GM19395 (cell line): ENCODE results near the gene ENOX2.
"Not testable (repeated sequence)": the region's sequence is repeated elsewhere in the genome, so short reads cannot be mapped to it uniquely, and the experiment has no call there.

Experiments
- ATAC-seq: cut with Tn5 transposase; IDR thresholded peaks from one replicate; pipeline ENCODE4 v1.9.1; 2021; ENCODE audit warnings: mild to moderate bottlenecking, moderate library complexity; ENCODE audit not compliant: unreplicated experiment

ENOX2 gene

DNA sequence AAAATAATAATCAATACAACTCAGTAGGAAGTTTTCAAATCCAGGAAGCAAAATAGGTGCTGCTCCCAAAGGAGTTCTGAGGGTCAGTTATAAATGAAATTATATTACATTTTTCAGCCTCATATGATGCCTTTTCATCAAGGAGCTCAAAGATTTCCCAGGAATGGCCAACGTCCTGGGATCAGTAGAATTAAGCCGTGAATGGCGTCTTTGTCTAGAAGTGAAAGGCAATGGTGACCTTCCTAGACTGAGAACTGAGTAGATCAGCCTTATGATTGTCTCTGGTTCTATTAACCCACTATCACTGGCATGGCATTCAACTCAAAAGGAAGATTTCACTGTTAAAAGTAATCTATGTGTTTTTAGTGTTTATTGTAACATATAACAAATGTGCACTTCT is 74.4 kb downstream of the ENOX2 start:
- ATAC-seq, result no peak

DNA sequence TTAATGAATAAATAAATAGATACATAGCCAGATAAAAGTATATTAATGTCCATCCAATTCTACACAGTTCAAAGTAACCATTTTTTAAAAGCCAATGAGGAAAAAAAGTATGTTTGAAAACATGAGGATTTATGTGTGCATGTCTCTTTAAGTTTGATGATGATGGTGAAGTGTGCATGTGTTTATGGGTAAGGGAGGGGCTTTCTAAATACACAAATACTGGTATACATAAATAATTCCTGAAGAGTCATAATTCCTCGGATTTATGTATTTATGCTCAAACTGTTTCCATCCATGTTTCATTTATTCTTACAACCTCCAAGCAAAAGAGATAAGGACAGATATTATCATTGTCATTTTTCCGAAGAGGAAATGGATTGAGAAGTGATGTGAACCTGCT is 75.4 kb downstream of the ENOX2 start:
- ATAC-seq, result no peak

DNA sequence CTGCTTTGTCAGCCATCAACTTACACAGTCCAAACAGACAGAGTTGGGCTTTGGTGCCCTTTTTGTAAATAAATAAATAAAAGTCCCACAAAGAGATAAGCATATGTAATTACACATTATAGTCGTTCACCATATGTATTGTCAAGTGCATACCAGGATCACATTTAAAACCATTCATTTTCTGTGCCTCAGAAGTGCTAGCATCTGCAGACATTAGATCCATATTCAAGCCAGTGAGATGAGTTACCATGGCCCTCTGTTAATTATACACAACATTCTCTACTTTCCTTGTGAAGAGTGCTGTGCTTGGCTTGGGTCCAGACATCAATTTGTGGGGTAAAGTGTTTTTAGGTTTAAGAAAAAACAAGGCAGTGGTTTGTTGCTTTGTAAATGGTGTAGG is 76.8 kb downstream of the ENOX2 start:
- ATAC-seq, result no peak

DNA sequence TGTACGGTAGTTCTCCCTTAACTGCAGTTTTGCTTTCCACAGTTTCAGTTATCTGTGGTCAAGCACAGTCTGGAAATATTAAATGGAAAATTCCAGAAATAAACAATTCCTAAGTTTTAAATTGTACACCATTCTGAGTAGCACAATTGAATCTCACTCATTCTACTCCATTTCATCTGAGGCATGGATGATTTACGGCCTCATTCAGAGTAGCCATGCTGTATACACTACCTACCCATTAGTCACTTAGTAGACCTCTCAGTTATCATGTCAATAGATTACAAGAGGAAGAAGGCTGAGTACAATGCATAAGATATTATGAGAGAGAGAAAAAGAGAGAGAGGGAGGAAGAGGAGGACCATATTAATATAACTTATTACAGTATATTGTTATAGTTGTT is 77.5 kb downstream of the ENOX2 start:
- no peak for ATAC-seq

DNA sequence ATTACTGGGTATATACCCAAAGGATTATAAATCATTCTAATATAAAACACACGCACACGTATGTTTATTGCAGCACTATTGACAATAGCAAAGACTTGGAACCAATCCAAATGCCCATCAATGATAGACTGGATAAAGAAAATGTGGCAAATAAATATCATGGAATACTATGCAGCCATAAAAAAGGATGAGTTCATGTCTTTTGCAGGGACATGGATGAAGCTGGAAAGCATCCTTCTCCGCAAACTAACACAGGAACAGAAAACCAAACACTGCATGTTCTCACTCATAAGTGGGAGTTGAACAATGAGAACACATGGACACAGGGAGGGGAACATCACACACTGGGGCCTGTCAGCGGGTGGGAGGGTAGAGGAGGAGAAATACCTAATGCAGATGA is 83.6 kb downstream of the ENOX2 start:
- not testable (repeated sequence) for ATAC-seq

DNA sequence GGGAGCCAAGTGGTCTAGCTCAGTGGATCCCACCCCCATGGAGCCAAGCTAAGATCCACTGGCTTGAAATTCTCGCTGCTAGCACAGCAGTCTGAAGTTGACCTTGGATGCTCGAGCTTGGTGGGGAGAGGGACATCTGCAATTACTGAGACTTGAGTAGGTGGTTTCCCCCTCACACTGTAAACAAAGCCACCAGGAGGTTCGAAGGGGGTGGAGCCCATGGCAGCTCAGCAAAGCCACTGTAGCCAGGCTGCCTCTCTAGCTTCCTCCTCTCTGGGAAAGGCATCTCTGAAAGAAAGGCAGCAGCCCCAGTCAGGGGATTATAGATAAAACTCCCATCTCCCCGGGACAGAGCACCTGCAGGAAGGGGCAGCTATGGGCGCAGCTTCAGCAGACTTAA is 89.1 kb downstream of the ENOX2 start:
- not testable (repeated sequence) for ATAC-seq

DNA sequence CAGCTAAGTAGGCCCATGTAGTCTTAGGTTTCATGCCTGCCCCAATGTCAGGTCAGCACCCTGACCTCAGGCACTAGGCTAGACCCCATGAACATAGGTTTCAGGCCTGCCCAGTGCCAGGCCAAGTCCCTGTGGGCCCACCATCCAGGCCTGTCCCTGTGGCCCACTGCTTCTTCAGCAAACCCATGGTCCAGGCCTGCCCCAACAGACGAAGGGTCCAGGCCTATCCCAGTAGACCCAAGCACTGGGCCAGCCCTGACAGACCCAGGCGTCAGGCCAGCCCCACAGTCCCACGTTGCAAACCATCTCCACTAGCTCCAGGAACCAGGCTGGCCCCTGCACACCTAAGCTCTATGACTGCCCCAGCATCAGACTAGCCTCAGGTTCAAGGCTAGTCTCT is 92.4 kb downstream of the ENOX2 start:
- no peak for ATAC-seq

DNA sequence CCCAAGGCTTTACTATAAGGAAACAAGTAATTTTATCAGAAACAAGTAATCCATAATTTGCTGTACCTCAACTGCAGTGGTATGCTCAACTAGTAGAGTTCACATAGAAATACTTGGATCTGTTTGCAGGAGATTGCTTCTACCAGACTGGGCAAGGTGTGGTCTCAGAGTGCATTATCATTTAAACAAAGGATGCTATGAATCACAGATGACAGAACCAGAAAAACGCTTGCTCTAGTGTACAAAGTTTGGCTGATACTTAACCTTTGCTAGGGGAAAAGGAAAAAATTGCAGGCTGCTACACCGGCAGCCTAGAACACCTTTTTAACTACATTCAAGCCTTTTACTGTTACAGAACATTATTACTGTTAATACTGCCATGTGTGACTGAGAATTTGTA is 97.1 kb downstream of the ENOX2 start:
- ATAC-seq, result no peak

DNA sequence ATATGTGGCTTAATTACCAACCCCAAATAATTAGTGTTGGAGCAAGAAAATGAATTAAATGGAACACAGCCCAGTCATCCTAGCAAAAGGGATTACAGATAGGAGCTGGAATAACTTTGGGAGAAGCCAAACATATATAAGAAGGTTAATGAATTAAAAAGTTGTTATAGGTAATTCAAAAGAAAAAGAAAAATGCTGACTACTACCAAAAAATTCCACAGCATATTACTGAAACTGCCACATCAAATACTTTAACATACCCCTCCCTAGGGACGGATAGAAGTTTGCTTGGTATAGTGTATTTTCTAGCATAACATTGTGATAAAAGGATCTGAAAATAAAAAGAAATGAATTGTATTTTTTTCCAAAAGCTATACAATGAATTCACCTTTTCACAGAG is 99.5 kb downstream of the ENOX2 start:
- ATAC-seq, result no peak

DNA sequence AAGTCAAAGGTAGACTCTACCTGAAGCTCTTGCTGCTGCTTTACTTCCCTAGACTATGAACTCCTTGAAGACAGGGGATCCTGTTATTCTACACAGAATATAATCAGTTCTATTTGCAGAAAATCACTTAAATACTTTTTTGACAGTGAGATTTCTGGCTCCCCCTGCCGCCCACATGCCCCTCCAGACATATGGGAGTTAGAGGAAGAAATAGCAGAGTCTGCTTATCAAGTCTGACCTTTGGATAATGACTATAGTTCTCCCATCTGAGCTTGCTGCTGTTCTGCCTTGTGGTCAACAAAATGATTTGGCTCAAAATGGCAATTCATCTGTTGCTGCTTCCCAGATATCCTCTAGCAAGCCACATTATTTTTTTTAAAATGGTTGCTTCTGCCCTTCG is 101.1 kb downstream of the ENOX2 start:
- ATAC-seq, result no peak

DNA sequence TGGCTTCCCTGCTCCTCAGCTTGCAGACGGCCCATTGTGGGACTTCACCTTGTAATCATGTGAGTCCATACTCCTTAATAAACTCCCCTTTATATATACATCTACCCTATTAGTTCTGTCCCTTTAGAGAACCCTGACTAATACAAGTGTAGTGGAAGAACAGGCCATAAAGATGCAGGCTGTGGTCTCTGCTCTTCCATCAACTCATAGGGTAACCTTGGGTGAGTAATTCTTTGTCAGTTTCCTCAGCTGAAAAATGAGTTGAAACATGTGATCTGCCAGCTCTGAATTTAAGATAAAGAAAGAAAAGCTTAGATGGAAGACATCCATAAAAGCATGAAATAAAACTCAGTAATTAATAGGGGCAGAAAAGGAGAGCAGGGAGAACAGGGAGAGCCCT is 103.6 kb downstream of the ENOX2 start:
- no peak for ATAC-seq

DNA sequence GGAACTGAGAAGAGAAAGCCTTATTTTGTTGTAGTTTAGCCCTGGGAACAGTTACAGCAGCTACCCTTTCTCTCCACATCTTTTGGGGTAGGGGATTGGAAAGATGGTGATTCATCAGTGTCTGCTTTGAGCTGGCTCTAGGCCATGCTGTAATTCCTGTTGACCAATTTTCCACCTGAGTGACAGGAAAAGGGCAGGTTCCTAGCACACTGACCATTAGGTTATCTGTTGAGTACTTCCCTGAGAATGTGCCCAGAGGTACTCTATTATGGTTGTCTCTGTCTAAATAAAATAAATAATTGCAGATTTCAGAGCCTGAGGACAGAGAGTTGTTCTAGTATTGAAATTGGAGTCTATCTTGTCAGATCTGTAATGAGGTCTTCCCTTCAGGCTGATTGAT is 109.0 kb downstream of the ENOX2 start:
- no peak for ATAC-seq

DNA sequence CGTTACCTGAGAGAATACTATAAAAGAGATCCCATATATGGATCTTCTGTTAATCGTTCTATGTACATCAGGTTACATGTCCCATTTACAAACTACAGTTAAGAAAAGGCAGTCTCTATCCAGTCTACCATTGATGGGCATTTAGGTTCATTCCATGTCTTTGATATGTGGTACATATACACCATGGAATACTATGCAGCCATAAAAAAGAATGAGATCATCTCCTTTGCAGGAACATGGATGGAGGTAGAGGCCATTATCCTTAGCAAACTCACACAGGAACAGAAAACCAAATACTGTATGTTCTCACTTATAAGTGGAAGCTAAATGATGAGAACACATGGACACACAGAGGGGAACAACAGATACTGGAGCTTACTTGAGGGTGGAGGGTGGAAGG is 111.1 kb downstream of the ENOX2 start:
- ATAC-seq, result not testable (repeated sequence)

DNA sequence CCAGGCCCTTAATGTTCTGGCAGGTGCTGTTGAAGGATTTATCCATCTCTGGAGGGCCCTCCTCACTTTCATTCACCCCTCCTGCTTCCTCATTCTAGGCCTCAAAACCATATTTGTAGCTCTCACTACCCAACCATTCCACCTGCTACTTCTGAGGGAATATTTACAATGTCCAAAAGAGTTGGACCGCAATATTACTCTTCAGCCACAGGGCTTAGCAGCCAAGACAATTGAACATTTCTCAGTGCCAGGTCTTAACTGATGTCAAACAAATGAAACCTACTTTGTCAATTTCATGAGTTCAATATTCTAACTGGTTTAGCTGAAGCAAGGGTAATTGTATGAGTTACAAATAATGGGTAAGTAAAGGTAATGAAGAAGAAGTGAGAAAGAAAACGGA is 113.2 kb downstream of the ENOX2 start:
- ATAC-seq, result no peak

DNA sequence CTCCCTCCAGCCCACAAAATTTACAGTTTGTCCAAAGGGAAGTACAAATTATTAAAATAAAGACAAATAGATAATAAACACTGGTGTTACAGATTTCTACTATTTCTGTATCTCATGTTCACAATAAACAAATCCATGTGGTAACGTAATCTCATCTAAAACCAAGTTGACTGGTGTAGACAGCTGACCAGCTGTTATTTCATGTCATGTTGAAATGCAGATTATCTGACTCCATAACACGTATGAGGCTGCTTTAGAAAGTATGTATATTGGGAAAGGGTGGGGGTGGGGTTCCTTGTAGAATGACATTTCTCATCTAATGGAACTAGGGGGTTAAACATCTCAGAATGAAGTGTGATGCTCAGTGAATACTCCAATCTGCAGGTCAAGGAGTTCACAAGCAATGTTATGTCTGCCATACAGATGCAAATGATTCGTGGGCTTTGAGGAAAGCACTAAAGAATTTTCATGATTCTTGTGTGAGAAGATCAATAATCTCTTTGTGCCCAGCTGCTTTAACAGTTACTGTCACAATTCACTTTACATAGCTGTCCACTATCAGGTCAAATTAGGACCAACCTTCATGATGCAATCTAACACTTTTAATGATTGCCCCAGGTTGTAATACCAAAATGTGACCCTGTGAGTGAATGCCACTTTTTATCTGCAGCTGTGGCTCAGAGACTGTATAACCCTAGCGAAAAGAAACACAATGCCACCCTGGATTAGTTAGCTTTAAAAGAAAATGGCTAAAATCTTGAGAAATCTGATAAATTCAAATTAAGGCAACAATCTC is 114.0 kb downstream of the ENOX2 start:
- ATAC-seq, result no peak

DNA sequence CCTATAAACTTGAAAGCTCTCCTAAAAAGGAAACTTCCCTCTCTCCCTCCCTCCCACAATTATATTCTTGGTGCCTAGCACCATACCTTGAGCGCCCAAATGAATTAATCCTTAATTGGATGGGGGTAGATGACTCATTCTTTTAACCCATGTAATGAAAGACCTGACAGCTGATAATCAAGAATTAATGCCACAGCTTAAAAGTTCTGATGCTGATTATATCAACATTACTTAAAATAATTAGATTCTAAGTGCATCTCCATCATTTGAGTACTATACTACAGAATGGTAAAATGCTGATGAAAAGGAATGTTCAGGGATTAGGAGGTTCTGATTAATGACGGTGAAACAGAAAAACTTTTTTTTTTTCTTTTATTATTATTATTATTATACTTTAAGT is 117.0 kb downstream of the ENOX2 start:
- ATAC-seq, result no peak

DNA sequence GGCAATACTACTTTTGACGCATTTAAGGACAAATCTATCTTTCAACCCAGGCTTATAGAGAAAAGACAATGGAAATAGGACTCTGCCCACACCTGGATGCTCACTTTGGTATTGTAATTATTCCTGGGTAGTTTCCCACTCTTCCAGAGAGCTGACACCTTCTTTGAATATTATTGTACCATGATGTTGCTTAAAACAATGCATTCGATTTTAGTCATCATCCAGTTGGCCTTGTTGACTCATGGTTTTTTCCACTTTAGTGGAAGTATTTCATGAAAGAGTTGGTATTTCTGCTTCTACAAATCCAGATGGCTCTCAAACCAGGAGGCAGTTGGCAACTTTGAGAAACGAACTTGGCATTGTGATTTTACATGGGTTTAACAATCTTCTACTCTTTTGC is 124.2 kb downstream of the ENOX2 start:
- ATAC-seq, result no peak

DNA sequence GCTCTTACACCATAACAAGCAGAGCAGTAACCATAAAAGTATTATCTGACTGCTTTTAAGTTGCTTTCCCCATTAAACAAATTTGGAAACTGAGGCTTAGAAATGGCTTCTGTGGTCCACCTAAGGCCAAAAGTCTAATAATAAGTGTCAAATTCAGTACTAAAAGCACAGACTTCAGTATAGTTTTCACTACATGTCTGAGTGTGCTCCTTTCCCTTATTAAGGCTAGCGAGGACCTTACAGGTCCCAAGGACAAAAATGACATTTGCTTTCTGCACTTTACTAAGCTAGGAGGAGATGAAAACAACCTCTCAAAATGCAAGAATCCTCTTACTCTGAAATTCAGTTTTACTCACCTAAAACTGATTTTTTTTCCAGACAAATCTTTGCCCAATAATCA is 127.2 kb downstream of the ENOX2 start:
- ATAC-seq, result no peak

DNA sequence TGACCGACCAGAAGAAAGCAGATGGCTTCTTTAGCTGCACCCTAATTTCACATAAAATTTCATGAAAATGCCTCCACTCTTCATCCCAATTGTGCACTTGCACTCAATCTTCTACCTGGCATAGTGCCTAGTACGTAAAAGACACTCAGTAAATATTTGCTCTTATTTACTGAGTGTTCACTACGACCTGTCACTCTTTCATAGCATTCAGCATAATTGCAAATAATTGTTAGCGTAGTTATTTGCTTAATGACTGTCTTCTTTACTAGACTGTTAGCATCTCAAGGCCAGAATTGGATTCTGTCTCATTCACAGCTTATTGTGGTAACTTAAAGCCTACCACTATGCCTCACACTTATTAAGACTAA is 130.2 kb downstream of the ENOX2 start:
- no peak for ATAC-seq

DNA sequence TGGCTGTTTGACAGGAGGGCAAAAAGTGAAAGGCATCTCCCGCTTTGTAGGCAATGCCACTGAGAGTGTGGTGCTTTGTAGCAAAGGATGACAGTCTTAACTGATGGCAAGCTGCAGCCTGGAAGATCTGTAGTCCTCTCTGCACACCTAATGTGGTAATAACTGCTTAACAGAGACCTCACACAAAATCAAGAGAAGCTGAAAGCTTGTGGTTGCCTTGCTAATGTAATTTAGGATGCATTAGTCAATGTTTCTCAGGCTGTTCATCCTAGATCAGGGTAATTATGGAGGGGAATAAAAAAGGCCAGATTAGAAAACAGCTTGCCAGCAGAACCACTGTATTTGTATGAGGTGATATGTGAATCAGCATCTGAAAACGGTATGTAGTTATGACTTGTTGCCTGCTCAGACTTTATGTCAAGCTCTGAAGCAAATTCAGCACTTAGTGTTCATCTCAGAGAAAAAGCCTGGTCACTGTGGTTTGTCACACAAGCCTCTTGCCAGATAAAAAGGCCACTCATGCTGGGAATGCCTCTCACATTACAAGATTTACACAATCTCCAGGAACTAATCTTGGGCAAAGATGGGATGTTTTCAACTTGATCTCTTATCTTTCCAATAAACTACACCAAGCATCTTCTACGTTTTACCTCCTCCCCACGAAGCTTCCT is 130.8 kb downstream of the ENOX2 start:
- ATAC-seq, result no peak

DNA sequence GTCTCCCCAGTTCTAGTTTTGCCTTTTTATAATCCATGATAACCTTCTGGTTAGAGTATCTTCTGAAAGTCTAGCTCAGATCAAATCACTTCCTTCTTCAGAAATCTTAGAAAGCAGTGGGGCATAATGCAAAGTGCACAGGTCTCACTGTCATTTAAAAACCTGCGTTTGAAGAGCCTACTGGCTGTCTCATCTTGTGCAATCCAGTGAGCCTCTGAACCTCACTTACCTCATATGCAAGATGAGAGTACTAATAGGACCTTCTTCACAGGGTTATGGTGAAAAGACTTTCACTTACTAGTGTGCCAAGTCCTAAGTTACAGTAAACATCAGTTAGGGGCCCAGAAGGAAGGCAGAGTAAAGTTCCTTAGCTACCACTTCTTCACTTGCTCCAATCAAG is 131.4 kb downstream of the ENOX2 start:
- no peak for ATAC-seq

DNA sequence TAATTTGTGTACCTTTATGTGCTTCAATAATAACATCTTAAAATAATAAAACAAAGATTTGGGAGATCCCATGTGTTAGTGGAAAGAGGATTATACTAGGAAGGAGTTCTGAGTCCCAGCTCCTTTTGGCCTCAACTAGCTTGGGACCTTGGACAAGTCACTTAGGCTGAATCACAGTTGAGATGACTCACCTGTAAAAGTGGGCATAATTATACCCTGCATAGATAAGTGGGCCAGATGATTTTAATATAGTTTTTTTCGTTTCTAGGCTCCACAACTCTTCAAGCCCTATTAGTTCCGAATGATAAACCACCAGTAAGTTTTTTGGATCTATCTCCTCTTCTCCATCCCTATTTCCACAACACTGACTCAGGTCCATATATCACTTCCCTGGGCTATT is 131.8 kb downstream of the ENOX2 start:
- no peak for ATAC-seq

DNA sequence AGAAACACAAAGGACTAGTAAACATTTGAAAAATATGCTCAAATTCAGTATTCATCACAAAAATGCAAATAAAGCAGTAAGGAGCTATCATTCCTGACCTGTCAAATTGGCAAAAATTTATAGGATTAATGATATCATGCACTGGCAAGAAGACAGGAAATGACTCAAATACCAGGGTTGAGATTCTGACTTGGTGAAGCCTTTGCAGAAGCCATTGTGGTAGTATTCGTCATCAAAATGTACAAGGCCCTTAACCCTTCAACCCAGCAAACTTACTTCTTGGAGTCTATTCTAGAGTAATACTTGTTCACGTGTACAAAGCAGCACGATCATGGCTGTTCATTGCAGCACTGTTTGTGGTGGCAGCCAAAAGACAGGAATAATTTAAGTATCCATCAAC is 132.4 kb downstream of the ENOX2 start:
- ATAC-seq, result no peak
